Kidney epithelial cell (primary cell): ENCODE data around the gene PLXNB2. TPM values are rescaled to one million over a fixed set of nuclear protein-coding genes. Genes with fewer than 3 reads are reported as not detected.

ENCODE experiments used
- DNase-seq: peaks from one replicate; pipeline ENCODE4 v3.0.0-alpha.2; 2010; ENCODE audit warnings: low read depth
- H3K27me3 ChIP-seq: 2 replicates; pipeline ENCODE4 v1.6.0; 2011; ENCODE audit warnings: low read length; ENCODE audit not compliant: control insufficient read depth, insufficient read depth
- H3K36me3 ChIP-seq: 2 replicates; pipeline ENCODE4 v1.5.1; 2011; ENCODE audit warnings: low read length; ENCODE audit not compliant: control insufficient read depth, insufficient read depth
- H3K4me3 ChIP-seq: 2 replicates; pipeline ENCODE4 v1.5.1; 2011; ENCODE audit warnings: low read depth, mild to moderate bottlenecking, control low read depth, low read length
- CTCF ChIP-seq: IDR thresholded peaks from 2 replicates; pipeline ENCODE4 v1.5.1; 2011; ENCODE audit warnings: mild to moderate bottlenecking, moderate library complexity, low read length, control low read depth, inconsistent platforms; ENCODE audit not compliant: insufficient read depth, poor library complexity, severe bottlenecking
- total RNA-seq: library from RNA; depleted of rRNA; stranded (reverse); fragments of >200 nt; gene quantifications from 2 replicates; pipeline ENCODE4 v1.2.3, GENCODE V29; 2015

Gene PLXNB2
- total RNA-seq, 1 donor from 2014 or later: 251 TPM

GRCh38 chr22:50282361-50283155, 24.9 kb downstream of the PLXNB2 start:
- TF ChIP-seq CTCF: no peak
- peaks cover 6% of the 10 kb centered on the region for H3K36me3 ChIP-seq
- no peaks in the 10 kb centered on the region for H3K27me3 ChIP-seq
- DNase-seq: peak; percentile 67
- no peak overlapping the region for H3K4me3 ChIP-seq

- peaks cover 6% of the 10 kb centered on the region for H3K36me3 ChIP-seq
- H3K4me3 ChIP-seq: no peak overlapping the region
- TF ChIP-seq CTCF: no peak
- no peaks in the 10 kb centered on the region for H3K27me3 ChIP-seq
- DNase-seq: no peak
These were observed 25.5 kb downstream of the PLXNB2 start for GRCh38 chr22:50281957-50282356.

GRCh38 chr22:50281384-50281760, 26.1 kb downstream of the PLXNB2 start:
- TF ChIP-seq CTCF: no peak
- no peak overlapping the region for H3K4me3 ChIP-seq
- H3K36me3 ChIP-seq: peaks cover 6% of the 10 kb centered on the region
- DNase-seq: no peak
- H3K27me3 ChIP-seq: no peaks in the 10 kb centered on the region

- no peak for TF ChIP-seq CTCF
- DNase-seq: no peak
- Histone ChIP-seq H3K27me3 (no peaks in the 10 kb centered on the region), H3K4me3 (no peak overlapping the region), H3K36me3 (peaks cover 6% of the 10 kb centered on the region)
These were observed 26.6 kb downstream of the PLXNB2 start for GRCh38 chr22:50280708-50281383.

- DNase-seq: no peak
- TF ChIP-seq CTCF: no peak
- Histone ChIP-seq H3K4me3 (no peak overlapping the region), H3K27me3 (no peaks in the 10 kb centered on the region), H3K36me3 (peaks cover 6% of the 10 kb centered on the region)
These were observed 27.3 kb downstream of the PLXNB2 start for GRCh38 chr22:50280022-50280707.
